ENCODE data around the gene STAP2. TPM values are rescaled to one million over a fixed set of nuclear protein-coding genes. Genes with fewer than 3 reads are reported as not detected.
"Not testable (repeated sequence)": the region's sequence is repeated elsewhere in the genome, so short reads cannot be mapped to it uniquely, and the experiment has no call there.

The STAP2 gene
- total and polyA plus RNA-seq, 5 donors = 6.7 to 13.9 (median 10.9) TPM

DNA sequence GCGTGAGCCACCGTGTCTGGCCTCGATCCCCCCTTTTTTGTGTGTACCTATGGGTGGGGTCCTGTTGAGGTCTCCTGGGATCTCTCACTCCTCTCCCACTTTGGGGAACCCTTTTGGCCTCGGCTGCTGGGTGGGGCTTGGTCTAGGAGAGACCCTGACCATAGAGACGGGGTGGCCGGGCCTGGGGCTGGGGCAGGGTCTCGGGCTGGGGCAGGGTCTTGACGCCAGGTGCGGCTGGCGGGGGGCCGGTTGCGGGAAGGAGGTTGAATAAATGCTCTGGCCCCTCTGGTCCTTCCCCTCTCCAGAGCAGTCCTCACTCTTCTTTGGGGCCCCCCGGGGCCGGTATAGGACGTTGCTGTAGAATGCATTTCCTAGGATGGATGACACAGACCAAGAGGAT lies 46.1 kb downstream of the STAP2 start:
- no peak overlapping the region for H3K4me3 ChIP-seq (ENCODE audit: low read length)
- intact Hi-C loops (cut with DNase I) = no loop called here
- 80% methylated on average over 15 of the region's 15 CpGs for WGBS
- no peaks in the 10 kb centered on the region for H3K4me1 ChIP-seq (ENCODE audit: control insufficient read depth, insufficient read depth, low read length)
- no peak overlapping the region for H3K27ac ChIP-seq (ENCODE audit: low read length)
- DNase-seq (no peak), ATAC-seq (no peak)
- H3K9me3 ChIP-seq (ENCODE audit: control insufficient read depth, low read length) = no peaks in the 10 kb centered on the region
- H3K27me3 ChIP-seq (ENCODE audit: control insufficient read depth, insufficient read depth) = no peaks in the 10 kb centered on the region

DNA sequence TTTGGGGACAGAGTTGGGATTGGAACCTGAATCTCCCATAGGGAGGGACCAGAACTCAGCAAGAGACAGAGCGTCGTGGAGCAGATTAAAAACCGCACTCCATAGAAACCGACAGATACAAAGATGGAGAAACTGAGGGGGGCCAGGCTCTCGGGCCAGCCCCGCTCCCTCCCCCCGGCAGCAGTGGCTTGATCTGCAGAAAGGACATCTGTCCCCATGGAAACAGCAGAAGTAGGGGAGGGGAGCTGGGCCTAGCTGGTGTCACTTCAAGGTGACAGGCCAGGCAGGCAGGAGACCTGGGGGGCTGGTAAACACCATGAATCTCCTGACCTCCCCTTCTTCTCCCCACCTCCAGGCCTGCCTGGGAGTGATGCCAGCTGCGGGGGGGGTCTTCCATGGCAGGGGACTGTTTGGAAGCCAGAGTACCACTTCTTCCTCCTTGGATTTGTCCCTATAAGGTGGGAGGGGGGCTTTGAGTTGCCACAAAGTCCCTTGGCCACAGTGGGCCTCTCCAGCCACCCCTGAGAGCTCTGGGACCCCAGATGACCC lies 47.4 kb downstream of the STAP2 start:
- intact Hi-C loops (cut with DNase I) = no loop called here
- H3K27me3 ChIP-seq (ENCODE audit: control insufficient read depth, insufficient read depth) = no peaks in the 10 kb centered on the region
- DNase-seq (no peak), ATAC-seq (no peak)
- H3K27ac ChIP-seq (ENCODE audit: low read length) = no peak overlapping the region
- no peaks in the 10 kb centered on the region for H3K4me1 ChIP-seq (ENCODE audit: control insufficient read depth, insufficient read depth, low read length)
- no peaks in the 10 kb centered on the region for H3K9me3 ChIP-seq (ENCODE audit: control insufficient read depth, low read length)
- WGBS = 61% methylated on average over 8 of the region's 8 CpGs
- H3K4me3 ChIP-seq (ENCODE audit: low read length) = no peak overlapping the region

DNA sequence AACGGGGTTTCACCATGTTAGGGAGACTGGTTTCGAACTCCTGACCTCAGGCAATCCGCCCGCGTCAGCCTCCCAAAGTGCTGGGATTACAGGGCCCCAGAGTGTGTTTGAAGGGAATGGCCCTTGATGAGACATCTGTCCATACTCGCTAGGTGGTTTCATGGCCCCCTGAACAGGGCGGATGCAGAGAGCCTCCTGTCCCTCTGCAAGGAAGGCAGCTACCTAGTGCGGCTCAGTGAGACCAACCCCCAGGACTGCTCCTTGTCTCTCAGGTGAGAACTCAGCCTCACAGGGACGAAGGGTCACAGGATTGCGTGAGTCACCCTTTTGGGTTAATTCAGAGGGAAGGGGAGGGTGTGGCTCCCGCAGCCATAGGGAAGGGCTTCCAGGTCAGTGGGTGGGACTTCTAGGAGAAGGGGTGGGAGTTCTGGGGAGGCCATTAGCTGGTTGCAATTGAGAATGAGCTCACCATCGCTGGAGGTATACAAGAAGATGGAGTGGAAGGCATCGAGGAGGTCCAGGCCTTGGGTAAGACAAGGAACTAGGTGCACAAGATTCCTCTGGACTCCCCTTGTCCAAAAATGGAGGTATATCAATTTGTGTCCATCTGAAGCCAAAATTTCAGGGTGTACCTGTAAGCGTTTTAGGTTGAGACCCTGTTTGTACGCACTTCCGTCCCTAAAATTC lies 50.4 kb downstream of the STAP2 start:
- DNase-seq = no peak
- intact Hi-C loops (cut with DNase I) = no loop called here
- Histone ChIP-seq H3K4me1 (ENCODE audit: control insufficient read depth, insufficient read depth, low read length) (no peaks in the 10 kb centered on the region), H3K27ac (ENCODE audit: low read length) (no peak overlapping the region), H3K9me3 (ENCODE audit: control insufficient read depth, low read length) (no peaks in the 10 kb centered on the region), H3K27me3 (ENCODE audit: control insufficient read depth, insufficient read depth) (no peaks in the 10 kb centered on the region), H3K4me3 (ENCODE audit: low read length) (no peak overlapping the region)
- WGBS = 85% methylated on average over 16 of the region's 16 CpGs
- ATAC-seq = no peak

GRCh38 chr19:4286141-4286540 lies 52.5 kb downstream of the STAP2 start:
- H3K4me1 ChIP-seq (ENCODE audit: control insufficient read depth, insufficient read depth, low read length); intact Hi-C loops (cut with DNase I); H3K27me3 ChIP-seq (ENCODE audit: control insufficient read depth, insufficient read depth); DNase-seq; H3K27ac ChIP-seq (ENCODE audit: low read length); H3K9me3 ChIP-seq (ENCODE audit: control insufficient read depth, low read length); ATAC-seq; H3K4me3 ChIP-seq (ENCODE audit: low read length): not testable (repeated sequence)
- WGBS = 86% methylated on average over 4 of the region's 4 CpGs

GRCh38 chr19:4284974-4285373 lies 53.7 kb downstream of the STAP2 start:
- H3K4me1 ChIP-seq (ENCODE audit: control insufficient read depth, insufficient read depth, low read length) = no peaks in the 10 kb centered on the region
- no peak for DNase-seq
- 77% methylated on average over 6 of the region's 6 CpGs for WGBS
- no peak for ATAC-seq
- no peak overlapping the region for H3K27ac ChIP-seq (ENCODE audit: low read length)
- intact Hi-C loops (cut with DNase I) = no loop called here
- no peaks in the 10 kb centered on the region for H3K27me3 ChIP-seq (ENCODE audit: control insufficient read depth, insufficient read depth)
- no peaks in the 10 kb centered on the region for H3K9me3 ChIP-seq (ENCODE audit: control insufficient read depth, low read length)
- no peak overlapping the region for H3K4me3 ChIP-seq (ENCODE audit: low read length)

GRCh38 chr19:4284176-4284958 lies 54.3 kb downstream of the STAP2 start:
- H3K27me3 ChIP-seq (ENCODE audit: control insufficient read depth, insufficient read depth) = no peaks in the 10 kb centered on the region
- H3K4me3 ChIP-seq (ENCODE audit: low read length) = no peak overlapping the region
- H3K4me1 ChIP-seq (ENCODE audit: control insufficient read depth, insufficient read depth, low read length) = no peaks in the 10 kb centered on the region
- 54% methylated on average over 20 of the region's 20 CpGs for WGBS
- no peak overlapping the region for H3K27ac ChIP-seq (ENCODE audit: low read length)
- ATAC-seq = peak in 1 of 2 donors; percentile 57
- H3K9me3 ChIP-seq (ENCODE audit: control insufficient read depth, low read length) = no peaks in the 10 kb centered on the region
- intact Hi-C loops (cut with DNase I) = no loop called here
- no peak for DNase-seq

DNA sequence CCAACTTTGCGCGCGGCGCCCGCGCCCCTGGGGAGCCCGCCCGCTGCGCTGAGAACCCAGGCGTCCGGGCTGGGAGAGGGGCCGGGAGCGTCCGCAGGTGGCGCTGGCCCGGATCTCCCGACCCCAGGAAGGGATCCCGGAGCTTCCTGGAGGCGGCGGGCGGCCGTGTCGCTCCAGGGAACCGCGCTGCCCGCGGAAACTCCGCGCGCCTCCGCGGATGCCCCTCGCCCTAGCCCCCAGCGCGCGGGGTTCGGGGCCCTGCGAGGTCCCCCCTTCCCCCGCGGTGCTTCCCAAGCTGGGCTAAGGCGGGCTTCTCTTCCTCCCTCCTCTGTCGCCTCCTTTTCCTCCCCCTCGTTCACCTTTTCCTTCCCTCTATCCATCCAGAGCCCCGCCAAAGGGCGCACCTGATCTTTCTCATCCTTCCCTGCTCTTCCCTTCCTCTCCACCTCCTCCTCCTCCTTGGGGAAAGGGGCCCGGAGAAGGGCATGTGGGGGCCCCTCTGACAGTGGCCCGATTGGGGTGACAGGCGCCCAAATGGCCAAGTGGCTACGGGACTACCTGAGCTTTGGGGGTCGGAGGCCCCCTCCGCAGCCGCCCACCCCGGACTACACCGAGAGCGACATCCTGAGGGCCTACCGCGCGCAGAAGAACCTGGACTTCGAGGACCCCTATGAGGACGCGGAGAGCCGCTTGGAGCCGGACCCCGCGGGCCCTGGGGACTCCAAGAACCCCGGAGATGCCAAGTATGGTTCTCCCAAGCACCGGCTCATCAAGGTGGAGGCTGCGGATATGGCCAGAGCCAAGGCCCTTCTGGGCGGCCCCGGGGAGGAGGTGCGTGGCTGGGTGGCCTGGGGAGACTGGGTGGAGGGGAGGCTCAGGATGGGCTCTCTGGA lies 58.9 kb downstream of the STAP2 start:
- Histone ChIP-seq H3K9me3 (ENCODE audit: control insufficient read depth, low read length) (no peaks in the 10 kb centered on the region), H3K4me1 (ENCODE audit: control insufficient read depth, insufficient read depth, low read length) (peaks cover 2% of the 10 kb centered on the region), H3K4me3 (ENCODE audit: low read length) (peak overlapping the region; percentile 86), H3K27ac (ENCODE audit: low read length) (no peak overlapping the region), H3K27me3 (ENCODE audit: control insufficient read depth, insufficient read depth) (no peaks in the 10 kb centered on the region)
- intact Hi-C loops (cut with DNase I) = loop anchor here in 1 of 4 donors (10.0 kb wide), 1 partner anchor 75 kb away; no protein-coding TSS in a partner anchor
- 2% methylated on average over 71 of the region's 71 CpGs for WGBS
- ATAC-seq (peak in 1 of 2 donors; percentile 13), DNase-seq (no peak)

DNA sequence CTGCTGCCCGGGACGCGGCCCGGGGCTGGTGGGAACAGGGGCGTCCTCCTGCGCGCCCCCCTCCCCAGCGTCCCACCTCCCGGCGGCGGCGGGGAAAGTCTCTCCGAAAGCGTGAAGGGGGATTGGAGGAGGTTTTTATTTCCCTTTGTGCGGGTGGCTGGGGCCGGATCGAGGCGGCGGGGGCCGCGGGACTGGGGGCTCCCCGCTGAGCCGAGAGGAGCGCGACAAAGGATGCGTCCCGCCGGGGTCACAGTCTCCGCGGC lies 59.4 kb downstream of the STAP2 start:
- no peaks in the 10 kb centered on the region for H3K27me3 ChIP-seq (ENCODE audit: control insufficient read depth, insufficient read depth)
- H3K9me3 ChIP-seq (ENCODE audit: control insufficient read depth, low read length) = no peaks in the 10 kb centered on the region
- peaks cover 2% of the 10 kb centered on the region for H3K4me1 ChIP-seq (ENCODE audit: control insufficient read depth, insufficient read depth, low read length)
- ATAC-seq (no peak), DNase-seq (no peak)
- under 1% methylated on average over 30 of the region's 30 CpGs for WGBS
- peak overlapping the region; percentile 86 for H3K4me3 ChIP-seq (ENCODE audit: low read length)
- H3K27ac ChIP-seq (ENCODE audit: low read length) = no peak overlapping the region
- intact Hi-C loops (cut with DNase I) = loop anchor here in 1 of 4 donors (10.0 kb wide), 1 partner anchor 76 kb away; no protein-coding TSS in a partner anchor

- no peaks in the 10 kb centered on the region for H3K9me3 ChIP-seq (ENCODE audit: control insufficient read depth, low read length)
- no peaks in the 10 kb centered on the region for H3K27me3 ChIP-seq (ENCODE audit: control insufficient read depth, insufficient read depth)
- peak; percentile 35 to 62 for ATAC-seq
- peaks cover 2% of the 10 kb centered on the region for H3K4me1 ChIP-seq (ENCODE audit: control insufficient read depth, insufficient read depth, low read length)
- peak within 1 kb of the TSS; percentile 86 for H3K4me3 ChIP-seq (ENCODE audit: low read length)
- no peak within 1 kb of the TSS for H3K27ac ChIP-seq (ENCODE audit: low read length)
- peak in 1 of 3 donors; percentile 73 for DNase-seq
- 2% methylated on average over 44 of the region's 44 CpGs for WGBS
- intact Hi-C loops (cut with DNase I) = loop anchor here in 1 of 4 donors (10.0 kb wide), 1 partner anchor 76 kb away; no protein-coding TSS in a partner anchor
Measured at GRCh38 chr19:4278419-4279266, 60.0 kb downstream of the STAP2 start, which contains the start of gene SHD. Gene SHD (plus strand): TSS chr19:4279266. CDS start chr19:4280064, 798 bp downstream.

GRCh38 chr19:4278010-4278409 lies 60.6 kb downstream of the STAP2 start:
- no peak for ATAC-seq

More at GRCh38 chr19:4278010-4278409, 60.6 kb downstream of the STAP2 start:
- WGBS = 21% methylated on average over 4 of the region's 4 CpGs
- H3K9me3 ChIP-seq (ENCODE audit: control insufficient read depth, low read length) = no peaks in the 10 kb centered on the region
- H3K4me3 ChIP-seq (ENCODE audit: low read length) = no peak overlapping the region
- H3K27ac ChIP-seq (ENCODE audit: low read length) = no peak overlapping the region
- H3K27me3 ChIP-seq (ENCODE audit: control insufficient read depth, insufficient read depth) = no peaks in the 10 kb centered on the region
- H3K4me1 ChIP-seq (ENCODE audit: control insufficient read depth, insufficient read depth, low read length) = peaks cover 2% of the 10 kb centered on the region
- DNase-seq = no peak
- intact Hi-C loops (cut with DNase I) = loop anchor here in 1 of 4 donors (10.0 kb wide), 1 partner anchor 77 kb away; no protein-coding TSS in a partner anchor

Measured in right cardiac atrium (tissue), 5 donors.